GM19468 (cell line): ENCODE measurements around the gene ABCG1.

Experiments used
- ATAC-seq: cut with Tn5 transposase; IDR thresholded peaks from one replicate; pipeline ENCODE4 v1.9.1; 2021; ENCODE audit warnings: mild to moderate bottlenecking, moderate library complexity, moderate number of reproducible peaks; ENCODE audit not compliant: unreplicated experiment; ENCODE audit errors: extremely low read depth

ABCG1 gene

DNA sequence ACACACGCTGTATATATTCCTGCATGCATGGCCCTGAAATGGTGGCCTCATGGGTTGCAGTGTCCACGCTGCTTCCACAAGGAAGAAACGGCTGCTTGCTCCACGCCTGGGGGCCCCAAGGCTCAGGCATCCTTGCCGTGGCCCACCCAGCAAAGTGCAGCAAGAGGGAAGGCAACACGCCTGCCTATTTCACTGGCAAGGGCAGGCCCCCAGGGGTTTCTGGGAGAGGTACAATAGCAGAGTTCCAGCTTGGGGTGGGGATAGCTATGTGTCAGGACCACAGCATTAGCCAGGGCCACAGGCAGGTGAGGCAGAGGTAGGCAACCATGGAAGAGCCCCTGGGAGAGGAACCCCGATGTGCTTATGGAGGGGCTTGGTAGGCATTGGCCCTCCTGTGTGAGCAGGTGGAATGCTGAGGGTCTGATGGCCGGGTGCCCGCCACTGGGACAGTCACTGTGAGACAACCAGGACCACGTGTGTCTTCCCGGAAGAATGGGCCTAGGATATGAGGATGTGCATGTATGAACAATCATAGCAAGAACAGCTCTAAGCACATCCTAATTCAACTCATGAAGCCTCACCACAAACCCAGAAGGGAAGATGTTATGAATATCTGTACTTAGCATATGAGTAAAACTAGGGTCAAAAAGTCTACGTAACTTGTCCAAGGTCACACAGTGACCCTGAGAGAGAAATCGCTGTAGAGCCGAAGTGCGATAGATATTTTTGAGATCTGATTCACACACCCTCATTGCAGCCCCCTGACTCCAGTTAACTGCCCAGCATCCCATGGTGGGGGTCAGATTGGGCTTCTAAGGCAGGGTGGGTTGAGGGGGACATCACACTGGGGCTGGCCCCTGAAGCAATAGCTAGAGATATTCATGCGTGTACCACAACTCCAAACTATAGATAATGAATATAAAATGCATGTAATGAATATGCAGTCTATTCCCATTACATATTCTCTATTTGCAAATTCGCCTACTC lies 120.1 kb downstream of the ABCG1 start:
- no peak for ATAC-seq

DNA sequence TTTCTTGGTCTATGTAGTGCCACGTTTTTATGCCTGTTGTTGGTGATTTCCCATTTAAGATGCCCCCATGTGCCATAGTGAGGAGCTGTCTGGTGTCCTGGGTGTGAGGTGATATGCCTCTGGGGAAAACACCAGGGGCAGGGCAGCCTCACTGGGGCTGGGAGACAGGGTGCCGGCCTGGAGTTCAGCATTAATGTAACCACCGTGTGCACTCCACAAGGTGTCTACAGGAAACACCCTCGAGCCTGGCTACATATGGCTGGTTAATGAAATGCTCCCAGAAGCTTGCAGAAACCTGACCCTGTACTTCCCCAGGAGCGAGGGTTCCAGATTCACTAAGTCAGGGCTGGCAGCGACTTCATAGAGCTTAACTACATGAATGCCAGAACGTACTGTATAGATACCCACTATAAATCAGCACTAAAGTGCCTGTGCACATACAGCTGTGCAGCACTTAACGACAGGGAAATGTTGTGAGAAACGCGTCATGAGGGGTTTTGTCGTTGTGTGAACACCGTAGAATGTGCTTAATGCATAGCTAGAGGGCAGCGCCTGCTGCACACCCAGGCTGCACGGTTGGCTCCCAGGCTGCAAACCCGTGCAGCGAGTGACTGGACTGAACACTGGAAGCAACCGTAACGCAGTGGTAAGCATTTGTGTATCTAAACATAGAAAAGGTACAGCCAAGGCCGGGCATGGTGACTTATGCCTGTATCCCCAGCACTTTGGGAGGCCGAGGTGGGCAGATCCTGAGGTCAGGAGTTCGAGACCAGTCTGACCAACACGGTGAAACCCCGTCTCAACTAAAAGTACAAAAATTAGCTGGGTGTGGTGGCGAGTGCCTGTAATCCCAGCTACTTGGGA lies 121.5 kb downstream of the ABCG1 start:
- ATAC-seq, result no peak

- no peak for ATAC-seq
These were observed 123.0 kb downstream of the ABCG1 start for GRCh38 chr21:42341776-42342542.

DNA sequence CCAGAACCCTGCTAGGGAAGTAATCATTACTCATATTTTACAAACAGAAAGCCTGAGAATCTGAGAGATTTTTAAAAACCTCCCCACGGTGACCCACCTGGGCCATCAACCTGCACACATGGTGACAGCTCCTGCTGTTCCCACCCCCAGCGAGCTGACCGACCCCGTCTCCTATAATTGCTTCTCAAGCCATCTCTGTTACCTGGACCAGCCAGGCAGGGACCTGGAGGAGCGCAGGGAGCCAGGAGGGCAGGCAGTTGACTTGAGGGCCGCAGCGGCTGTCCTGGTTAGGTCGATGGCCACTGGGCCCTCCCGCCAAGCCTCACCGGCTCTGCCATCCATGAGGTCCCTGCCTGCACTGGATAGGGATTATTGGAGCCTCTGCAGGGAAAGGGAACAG lies 124.2 kb downstream of the ABCG1 start:
- ATAC-seq, result no peak

- no peak for ATAC-seq
These were observed 124.6 kb downstream of the ABCG1 start for GRCh38 chr21:42343556-42343955.

GRCh38 chr21:42343963-42344510 lies 125.1 kb downstream of the ABCG1 start:
- ATAC-seq, result no peak

- ATAC-seq, result no peak
These were observed 125.7 kb downstream of the ABCG1 start for GRCh38 chr21:42344631-42345030.

DNA sequence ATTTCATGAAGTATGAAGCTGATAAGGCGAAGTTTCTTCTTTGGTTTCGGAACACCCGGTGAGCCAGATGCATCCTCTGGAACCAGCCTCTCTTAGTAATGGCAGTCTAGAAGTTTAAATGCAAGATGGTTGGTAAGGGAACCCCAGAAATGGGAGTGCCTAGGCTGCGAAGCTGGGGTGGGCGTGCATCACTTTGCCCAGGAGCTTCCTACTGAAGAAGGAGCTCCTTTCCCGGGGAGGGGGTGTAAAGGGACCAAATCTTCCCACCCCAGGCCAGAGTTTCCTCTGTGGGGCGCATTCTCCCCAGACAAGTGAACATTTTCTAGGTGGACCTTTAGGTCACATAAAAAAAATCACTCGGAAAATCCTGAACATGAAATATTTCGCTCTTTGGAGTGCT lies 127.5 kb downstream of the ABCG1 start:
- ATAC-seq, result no peak
